Loucy (cell line): ENCODE results near the gene FZD2.

Source experiments
- CTCF ChIP-seq: fragments of 200-600 bp; sonication (generic); conservative IDR thresholded peaks from 2 replicates; pipeline ENCODE4 v1.5.1; 2014; ENCODE audit warnings: mild to moderate bottlenecking, antibody characterized with exemption, low read length
- EZH2phosphoT487 ChIP-seq: fragments of 200-600 bp; IDR thresholded peaks from 2 replicates; pipeline ENCODE4 v1.6.1; 2018; ENCODE audit warnings: antibody characterized with exemption, mild to moderate bottlenecking, moderate library complexity, borderline replicate concordance

- TF ChIP-seq CTCF (no peak), EZH2phosphoT487 (no peak)
Observed at GRCh38 chr17:44593156-44593555, 35.9 kb downstream of the FZD2 start.
